Gastrocnemius medialis (tissue), 4 donors: ENCODE measurements around the gene TTC3.

ENCODE experiments used
- CTCF ChIP-seq, 5 experiments: fragments of 450-650 bp in 3 of 5; fragments of 200-600 bp in 2 of 5; sonication (generic) in 2 of 5; IDR thresholded peaks in 4 of 5; conservative IDR thresholded peaks in 1 of 5; 1 replicate in 4 of 5; 2 replicates in 1 of 5; pipeline ENCODE4 v1.5.1; 2016 to 2019; ENCODE audit warnings: antibody characterized with exemption in 5 of 5, mild to moderate bottlenecking in 3 of 5, moderate library complexity in 3 of 5
- POLR2A ChIP-seq, 2 donors: fragments of 450-650 bp; IDR thresholded peaks; one replicate each; pipeline ENCODE4 v1.6.1; 2017; ENCODE audit warnings: antibody characterized with exemption in 2 of 2, mild to moderate bottlenecking in 2 of 2, moderate library complexity in 2 of 2

GRCh38 chr21:37032877-37033471 lies 40.1 kb upstream of the TTC3 start:
- TF ChIP-seq CTCF (IDR thresholded peaks at IDR 0.05 in 4 of 5, conservative IDR thresholded peaks at IDR 0.05 in 1 of 5) (no peak), POLR2A (IDR thresholded peaks at IDR 0.05) (no peak)
